Measurements from ENCODE around the gene CD8B2.
"Not testable (repeated sequence)": the region's sequence is repeated elsewhere in the genome, so short reads cannot be mapped to it uniquely, and the experiment has no call there.

CD8B2 gene

DNA sequence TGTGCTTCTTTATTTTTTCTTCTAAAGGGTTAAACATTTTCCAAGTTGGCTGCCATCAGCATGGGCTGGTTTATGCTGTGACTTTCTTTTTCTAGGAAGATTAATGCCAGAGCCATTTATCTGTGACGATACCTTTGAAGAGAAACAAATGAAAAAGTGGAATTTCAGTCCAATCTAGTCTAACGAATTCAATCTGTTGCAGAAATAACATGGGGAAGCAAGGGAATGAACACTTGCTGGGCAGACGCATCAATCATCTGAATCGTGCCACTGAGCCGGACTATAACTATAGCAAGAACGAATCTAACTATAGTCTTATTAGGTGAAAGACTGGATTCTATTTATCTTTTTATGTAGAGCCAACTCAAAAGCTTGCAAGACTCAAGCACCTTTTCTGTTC is 66.2 kb downstream of the CD8B2 start:
- no peak for DNase-seq

DNA sequence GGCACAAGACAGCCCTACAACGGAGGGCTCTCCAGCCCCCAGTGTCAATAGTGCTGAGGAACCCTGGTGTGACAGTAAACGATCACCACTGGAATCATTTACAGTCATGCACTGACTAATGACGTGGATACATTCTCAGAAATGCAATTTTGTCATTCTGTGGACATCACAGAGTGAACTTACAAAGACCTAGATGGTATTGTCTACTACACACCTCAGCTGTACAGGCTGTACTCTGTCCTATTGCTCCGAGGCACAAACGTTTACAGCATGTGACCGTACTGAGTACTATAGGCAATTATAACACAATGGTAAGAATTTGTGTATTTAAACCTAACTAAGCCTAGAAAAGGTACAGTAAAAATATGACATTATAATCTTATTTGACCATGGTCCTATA is 67.2 kb downstream of the CD8B2 start:
- DNase-seq, result no peak

DNA sequence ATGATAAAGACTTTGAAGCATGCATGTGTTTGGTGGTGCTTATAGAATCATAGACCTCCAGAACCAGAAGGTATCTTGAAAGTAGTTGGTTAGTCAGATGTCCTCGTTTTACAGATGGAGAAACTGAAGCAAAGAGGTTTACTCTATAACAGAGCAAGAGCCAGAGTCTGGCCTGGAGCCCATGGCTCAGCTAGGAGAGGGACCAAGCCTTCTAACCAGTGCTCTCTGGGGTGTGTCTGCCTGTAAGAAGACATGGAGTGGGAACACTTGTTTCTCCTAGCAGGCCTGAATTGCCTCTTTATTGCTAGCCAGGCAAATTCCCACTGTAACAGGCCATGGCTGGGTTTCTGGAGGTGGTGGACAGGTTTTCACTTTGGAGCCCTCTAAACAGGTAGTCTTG is 67.9 kb downstream of the CD8B2 start:
- no peak for DNase-seq

DNA sequence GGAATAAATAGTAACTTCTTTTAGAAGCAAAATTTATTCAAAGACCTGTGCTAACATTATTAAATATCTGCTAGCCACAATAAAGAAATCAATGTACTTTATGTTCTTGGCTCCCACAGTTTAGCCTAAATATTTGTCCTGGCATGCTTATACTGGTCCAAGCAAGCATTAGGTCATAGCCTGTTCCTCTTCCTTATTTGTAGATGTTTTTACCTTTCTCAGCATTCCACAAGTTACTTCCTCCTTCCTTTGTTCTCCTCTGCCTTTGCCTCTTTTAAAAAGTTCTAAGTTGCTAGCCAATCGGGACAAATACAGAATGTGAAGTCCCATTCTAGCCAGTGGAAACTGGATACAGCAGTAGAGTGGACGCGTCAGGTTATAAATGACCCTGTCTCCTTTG is 72.6 kb downstream of the CD8B2 start:
- not testable (repeated sequence) for DNase-seq

DNA sequence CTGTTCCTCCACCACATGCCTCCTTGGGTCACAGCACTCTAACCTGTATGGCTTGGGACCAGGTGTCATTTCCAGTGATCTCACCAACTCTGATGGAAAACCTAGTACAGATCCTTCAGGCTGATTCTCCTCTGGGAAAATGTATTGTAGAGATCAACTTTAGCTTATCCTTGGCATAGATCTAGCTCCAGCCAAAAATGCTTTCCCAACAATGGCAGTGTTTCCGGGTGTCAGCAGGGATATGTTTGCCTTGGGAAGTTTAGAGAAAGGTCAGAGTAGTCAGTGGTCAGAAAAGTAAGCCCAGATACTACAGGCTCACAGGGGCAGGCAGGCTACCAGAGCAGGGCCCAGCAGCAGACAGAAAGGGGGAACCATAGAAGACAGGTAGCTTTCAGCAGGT is 73.6 kb downstream of the CD8B2 start:
- DNase-seq, result no peak

DNA sequence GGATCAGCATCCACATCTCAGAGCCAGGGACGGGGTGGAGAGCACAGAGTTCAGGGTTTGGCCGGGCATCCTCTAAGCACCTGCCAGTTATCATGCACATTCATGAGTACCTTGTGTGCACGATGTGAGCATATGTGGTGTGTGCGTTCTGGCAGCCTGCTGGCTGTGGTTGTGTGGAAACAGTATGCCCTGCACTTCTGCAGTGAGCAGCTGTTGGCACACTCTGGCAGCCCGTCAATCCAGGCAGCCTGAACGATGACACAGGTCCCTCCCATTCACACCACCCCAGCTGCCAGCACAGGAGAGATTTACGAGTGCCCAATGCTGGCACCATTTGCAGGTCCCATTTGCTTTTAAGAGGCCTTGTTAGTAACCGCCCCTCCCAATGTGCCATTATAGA is 74.2 kb downstream of the CD8B2 start:
- peak; percentile 98 for DNase-seq

DNA sequence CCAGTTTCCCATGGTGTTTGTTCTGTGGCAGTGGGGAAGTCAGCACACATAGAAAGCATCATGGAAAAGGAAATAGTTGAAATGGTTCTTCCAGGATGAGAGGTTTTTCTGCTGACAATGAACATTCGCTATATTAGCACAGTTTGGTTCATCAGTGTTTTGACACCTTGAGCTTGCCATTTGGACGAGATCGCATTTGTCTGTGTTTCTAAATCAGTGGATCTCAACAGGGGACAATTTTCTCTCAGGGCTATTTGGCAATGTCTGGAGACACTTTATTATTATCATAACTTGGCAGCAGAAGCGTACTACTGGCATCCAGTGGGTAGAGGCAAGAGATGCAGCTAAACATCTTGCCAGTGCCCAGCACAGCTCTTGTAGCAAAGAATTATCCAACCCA is 74.6 kb downstream of the CD8B2 start:
- no peak for DNase-seq

DNA sequence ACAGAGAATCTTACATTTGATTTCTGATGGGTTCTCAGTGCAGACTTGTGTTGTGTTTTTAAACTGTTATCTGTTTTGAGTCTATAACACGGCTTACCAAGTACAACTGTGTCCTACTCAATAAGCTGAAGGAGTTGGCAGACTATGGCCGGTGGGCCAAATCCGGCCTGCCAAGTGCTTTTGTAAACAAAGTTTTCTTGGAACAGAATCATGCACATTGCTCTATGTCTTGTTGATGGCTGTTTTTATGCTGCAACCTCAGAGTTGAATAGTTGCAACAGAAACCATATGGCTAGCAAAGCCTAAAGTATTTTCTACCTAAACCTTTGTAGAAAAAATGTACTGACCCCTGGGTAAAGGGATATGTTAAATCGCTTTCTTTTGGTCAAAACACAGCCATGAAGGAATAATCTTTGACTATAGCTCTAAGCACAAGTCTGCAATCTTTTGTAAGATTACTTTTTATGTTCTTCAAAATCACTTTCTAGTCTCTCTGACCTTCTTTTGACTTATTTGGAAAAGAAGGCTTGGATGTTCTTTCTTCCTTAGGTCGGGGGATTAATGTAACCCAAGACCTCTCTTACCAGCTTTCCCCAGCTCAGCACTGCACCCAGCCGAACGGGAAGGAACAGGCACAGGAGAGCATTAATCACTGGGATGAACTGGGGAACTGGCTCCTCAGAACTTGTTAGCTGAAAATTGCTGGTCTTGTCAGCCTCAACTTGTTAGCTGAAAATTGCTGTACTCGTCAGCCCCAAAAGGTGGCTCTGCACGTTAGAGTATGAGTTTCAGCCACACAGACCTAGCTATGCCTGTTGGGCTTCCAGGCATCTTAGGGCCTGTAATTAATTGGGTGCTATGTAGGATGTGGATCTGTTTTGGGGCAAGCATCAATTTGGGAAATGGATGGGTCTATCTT is 75.4 kb downstream of the CD8B2 start:
- DNase-seq, result peak; percentile 16

DNA sequence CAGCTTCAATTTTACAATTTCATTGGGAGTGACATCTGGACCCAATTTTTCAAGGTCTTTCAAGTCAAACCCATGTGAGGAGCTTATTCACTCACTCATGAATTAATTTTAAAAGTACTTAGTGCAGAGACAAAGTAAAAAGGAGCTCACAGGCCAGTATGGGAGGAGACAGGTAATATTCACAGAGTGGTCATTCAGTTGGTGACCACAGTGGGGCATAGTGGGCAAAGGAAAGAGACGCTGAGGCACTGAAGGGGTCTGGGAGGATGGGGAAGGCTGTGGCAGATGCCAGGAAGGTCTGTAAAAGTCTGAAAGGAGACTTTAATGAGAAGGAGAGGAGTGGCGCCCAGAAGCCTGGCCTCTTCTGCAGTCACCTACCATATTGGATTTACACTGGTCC is 76.0 kb downstream of the CD8B2 start:
- no peak for DNase-seq

DNA sequence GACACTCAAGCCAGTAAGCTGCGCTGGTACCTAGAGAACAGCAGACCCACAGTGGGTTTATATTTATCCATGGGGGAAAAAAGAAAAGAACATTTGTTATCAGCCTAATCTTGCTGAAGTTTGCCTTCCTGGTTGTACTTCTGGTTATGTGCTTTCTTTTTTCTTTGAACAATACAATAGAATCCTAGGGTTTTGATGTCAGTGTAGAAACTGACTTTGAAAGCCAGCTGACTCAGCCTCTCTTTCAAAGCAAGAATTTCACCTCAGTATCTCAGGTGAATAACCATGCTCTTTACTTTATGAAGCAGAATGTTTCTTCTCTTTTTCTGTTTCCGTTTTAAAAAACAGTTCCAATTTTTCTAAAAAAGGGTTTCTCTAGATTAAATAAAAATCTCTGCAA is 78.4 kb downstream of the CD8B2 start:
- DNase-seq, result no peak

DNA sequence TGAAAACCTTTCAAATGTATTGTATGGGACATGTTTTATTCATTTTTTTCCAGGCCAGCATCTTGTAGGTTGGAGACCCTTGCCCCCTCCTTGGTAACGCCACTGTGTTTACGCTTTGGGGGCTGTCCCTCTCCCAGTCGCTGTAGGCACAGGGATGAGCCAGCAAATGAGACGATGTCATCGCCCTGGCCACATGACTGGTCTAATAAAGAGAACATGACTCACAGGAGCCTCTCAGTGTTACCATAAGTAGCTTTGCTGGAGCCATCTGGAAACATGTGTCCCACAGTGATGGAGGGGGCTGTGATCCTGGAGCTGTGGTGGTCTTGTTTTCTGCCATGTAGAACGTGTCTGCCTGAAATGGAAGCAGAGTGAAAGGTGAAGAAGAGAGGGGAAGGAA is 78.9 kb downstream of the CD8B2 start:
- peak; percentile 28 for DNase-seq

DNA sequence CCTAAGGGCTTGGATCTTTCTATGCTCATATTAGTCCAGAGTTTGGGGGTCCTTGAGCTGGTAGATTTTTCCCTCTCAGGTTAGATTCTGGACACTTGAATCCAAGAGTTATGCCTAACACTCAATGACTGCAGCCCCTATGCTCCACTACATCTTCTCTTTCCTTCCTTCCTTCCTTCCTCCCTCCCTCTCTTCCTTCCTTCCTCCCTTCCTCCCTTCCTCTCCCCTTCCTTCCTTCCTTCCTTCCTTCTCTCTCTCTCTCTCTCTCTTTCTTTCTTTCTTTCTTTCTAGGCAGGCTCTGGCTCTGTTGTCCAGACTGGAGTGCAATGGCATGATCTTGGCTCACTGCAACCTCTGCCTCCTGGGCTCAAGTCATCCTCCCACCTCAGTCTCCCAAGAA is 79.3 kb downstream of the CD8B2 start:
- not testable (repeated sequence) for DNase-seq

DNA sequence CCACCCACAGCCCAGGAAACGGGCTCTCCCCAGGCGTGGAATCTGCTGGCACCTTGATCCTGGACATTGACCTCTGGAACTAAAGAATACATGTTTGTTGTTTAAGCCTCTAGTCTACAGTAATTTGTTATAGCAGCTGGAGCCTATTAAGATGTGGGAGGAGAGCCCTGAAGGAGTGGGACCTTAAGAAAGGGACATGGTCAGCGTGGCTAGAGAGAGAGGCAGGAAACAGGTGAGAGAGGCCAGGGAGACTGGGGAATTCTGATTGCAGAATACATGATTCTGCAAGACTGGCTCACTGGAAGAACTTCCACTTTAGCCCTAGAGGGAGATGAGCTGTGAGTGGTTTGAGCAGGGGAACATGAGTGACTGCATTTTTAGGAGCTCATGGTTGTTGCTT is 83.2 kb downstream of the CD8B2 start:
- no peak for DNase-seq

All from NCI-H2171 treated with DMSO at 0.1 percent for 48 hours (cell line).